ENCODE results near the gene PLCG2. TPM values are rescaled to one million over a fixed set of nuclear protein-coding genes. Genes with fewer than 3 reads are reported as not detected.

Gene PLCG2
- total and polyA plus RNA-seq, 12 donors, result 2.4 to 18.2 (median 6.2) TPM

DNA sequence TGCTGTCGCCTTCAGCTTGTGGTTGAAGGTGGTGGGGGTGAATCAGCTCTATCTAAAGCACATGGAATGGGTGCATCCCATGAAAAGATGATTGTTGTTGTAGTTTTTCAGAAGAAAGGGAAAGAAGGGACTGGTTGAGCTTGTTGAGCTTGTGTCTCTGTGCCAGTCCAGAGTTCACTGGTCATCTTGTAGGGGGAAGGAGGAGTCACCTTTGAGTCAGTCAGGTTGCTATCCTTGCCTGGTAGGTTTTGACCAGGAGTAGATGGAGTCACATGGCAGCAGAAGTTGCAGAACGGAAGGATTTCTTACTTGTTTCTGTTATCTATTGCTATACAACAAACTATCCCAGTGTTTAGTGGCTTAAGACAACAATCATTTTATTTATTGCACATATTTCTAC is 73.3 kb downstream of the PLCG2 start:
- Histone ChIP-seq H3K9me3 (peaks cover 0 to 8% (median 0%) of the 10 kb centered on the region in 11 donors), H3K4me3 (no peak overlapping the region), H3K27me3 (peaks cover 0 to 7% (median 0%) of the 10 kb centered on the region in 7 donors), H3K27ac (no peak overlapping the region), H3K36me3 (peaks cover 0 to 19% (median 0%) of the 10 kb centered on the region in 9 donors), H3K4me1 (no peaks in the 10 kb centered on the region)
- ATAC-seq, result no peak
- DNase-seq, result no peak
- intact Hi-C loops (cut with DNase I), result no loop called here
- 88 to 95% methylated on average over 2 of the region's 2 CpGs for WGBS, 2 donors
- TF ChIP-seq, protein P1, sequence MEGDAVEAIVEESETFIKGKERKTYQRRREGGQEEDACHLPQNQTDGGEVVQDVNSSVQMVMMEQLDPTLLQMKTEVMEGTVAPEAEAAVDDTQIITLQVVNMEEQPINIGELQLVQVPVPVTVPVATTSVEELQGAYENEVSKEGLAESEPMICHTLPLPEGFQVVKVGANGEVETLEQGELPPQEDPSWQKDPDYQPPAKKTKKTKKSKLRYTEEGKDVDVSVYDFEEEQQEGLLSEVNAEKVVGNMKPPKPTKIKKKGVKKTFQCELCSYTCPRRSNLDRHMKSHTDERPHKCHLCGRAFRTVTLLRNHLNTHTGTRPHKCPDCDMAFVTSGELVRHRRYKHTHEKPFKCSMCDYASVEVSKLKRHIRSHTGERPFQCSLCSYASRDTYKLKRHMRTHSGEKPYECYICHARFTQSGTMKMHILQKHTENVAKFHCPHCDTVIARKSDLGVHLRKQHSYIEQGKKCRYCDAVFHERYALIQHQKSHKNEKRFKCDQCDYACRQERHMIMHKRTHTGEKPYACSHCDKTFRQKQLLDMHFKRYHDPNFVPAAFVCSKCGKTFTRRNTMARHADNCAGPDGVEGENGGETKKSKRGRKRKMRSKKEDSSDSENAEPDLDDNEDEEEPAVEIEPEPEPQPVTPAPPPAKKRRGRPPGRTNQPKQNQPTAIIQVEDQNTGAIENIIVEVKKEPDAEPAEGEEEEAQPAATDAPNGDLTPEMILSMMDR (IDR thresholded peaks at IDR 0.05), result no peak

DNA sequence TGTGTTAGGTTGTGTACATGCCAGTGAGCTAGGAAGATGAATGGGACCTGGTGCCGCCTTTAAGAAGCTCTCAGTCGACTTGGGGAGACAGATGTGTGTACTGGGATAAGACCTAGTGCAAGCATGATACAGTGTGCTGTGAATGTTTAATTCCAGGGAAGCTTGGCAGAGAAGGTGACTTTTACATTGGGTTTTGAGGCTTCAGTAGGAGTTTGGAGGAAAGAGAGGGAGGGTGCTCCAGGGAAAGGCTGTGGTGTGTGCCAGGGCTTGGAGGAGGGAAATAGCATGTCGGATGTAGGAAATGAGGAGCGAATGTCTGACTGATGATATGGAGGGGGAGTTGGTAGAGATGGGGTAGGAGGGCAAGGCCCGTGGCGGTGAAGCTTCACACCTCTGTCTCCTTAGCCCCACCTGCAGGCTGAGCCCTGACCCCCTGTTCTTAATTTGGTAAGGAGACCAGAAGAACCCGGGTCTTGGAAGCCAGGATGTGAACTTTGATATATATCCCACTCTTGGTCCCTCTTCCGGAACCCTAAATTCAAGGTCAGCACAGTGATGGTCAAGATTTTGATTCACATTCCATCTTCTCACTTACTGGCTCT is 76.6 kb downstream of the PLCG2 start:
- H3K4me3 ChIP-seq, result no peak overlapping the region
- peaks cover 0 to 8% (median 0%) of the 10 kb centered on the region in 11 donors for H3K9me3 ChIP-seq
- H3K27me3 ChIP-seq, result peaks cover 0 to 7% (median 0%) of the 10 kb centered on the region in 7 donors
- H3K36me3 ChIP-seq, result peaks cover 0 to 20% (median 0%) of the 10 kb centered on the region in 9 donors
- no peak overlapping the region for H3K27ac ChIP-seq
- intact Hi-C loops (cut with DNase I), result no loop called here
- TF ChIP-seq, protein P1 (IDR thresholded peaks at IDR 0.05), result no peak
- ATAC-seq, result no peak
- peaks cover 0 to under 1% (median 0%) of the 10 kb centered on the region in 9 donors for H3K4me1 ChIP-seq
- 72 to 75% methylated on average over 8 of the region's 8 CpGs for WGBS, 2 donors
- no peak for DNase-seq

DNA sequence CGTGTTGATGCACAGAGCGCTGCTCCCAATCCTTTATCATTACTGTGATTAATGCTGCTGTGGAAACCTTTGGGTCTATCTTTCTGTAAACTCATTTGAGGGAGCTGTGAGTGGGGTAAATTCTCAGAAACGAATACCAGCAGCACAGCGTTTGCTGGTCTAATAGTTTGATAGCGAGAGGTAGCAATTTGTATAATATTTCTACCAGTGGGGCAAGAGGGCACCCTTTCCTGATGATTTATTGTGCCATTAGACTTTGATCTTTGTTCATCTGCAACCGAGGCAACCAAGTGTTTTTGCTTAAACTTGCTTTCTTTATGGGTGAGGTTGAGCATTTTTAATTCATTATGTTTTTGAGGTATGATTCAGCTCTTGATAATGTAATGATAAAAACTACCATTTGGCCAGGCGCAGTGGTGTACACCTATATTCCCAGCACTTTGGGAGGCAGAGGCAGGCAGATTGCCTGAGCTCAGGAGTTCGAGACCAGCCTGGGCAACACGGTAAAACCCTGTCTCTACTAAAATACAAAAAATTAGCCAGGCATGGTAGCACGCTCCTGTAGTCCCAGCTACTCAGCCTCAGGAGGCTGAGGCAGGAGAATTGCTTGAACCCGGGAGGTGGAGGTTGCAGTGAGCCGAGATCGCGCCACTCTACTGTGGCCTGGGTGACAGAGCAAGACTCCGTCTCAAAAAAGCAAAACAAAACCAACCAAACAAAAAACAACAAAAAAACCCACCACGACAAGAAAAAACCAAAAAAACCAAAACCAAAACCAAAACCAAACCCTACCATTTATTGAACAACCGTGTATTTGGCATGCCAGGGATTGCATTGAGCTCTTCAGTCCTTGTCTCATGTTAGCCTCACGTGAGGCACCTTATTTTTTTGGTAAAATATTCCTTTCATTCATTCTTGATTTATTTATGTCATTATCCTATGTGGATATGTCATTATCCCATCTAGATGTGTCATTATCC is 81.5 kb downstream of the PLCG2 start:
- intact Hi-C loops (cut with DNase I), result no loop called here
- ATAC-seq (no peak), DNase-seq (no peak)
- WGBS, 2 donors, result 92 to 93% methylated on average over 18 of the region's 18 CpGs
- Histone ChIP-seq H3K9me3 (peaks cover 0 to 8% (median 0%) of the 10 kb centered on the region in 11 donors), H3K27ac (peak overlapping the region in 5 of 10 donors; percentile 52 to 77 (median 62)), H3K4me1 (peaks cover 0 to 28% (median 8%) of the 10 kb centered on the region in 9 donors), H3K27me3 (peaks cover 0 to 14% (median 0%) of the 10 kb centered on the region in 7 donors), H3K36me3 (peaks cover 0 to 23% (median 0%) of the 10 kb centered on the region in 9 donors), H3K4me3 (no peak overlapping the region)
- TF ChIP-seq, protein P1 (IDR thresholded peaks at IDR 0.05), result no peak

DNA sequence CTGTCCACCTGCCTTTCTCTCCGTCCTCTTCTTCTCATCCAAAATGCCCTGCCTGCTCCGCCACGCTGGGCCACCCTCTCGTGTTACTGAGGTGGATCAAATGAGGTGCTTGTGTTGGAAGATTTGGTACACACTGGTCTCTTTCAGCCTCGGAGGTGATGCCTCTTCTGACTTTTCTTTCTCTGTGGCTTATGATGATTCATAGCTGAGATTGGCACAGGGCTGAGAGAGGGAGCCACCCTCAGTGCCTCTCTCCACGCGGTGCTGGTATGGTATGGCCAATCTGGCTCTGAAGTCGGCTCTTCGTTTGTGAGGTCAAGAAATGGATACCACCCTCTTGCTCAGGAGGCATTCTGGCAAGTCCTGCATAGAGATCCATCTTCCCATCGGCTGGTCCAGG is 82.4 kb downstream of the PLCG2 start:
- peaks cover 0 to 14% (median 0%) of the 10 kb centered on the region in 7 donors for H3K27me3 ChIP-seq
- intact Hi-C loops (cut with DNase I), result no loop called here
- ATAC-seq (peak in 4 of 8 donors; percentile 19 to 62 (median 58)), DNase-seq (no peak)
- WGBS, 2 donors, result 74 to 75% methylated on average over 10 of the region's 10 CpGs
- H3K4me3 ChIP-seq, result no peak overlapping the region
- TF ChIP-seq, protein P1 (IDR thresholded peaks at IDR 0.05), result no peak
- H3K9me3 ChIP-seq, result peaks cover 0 to 5% (median 0%) of the 10 kb centered on the region in 11 donors
- peaks cover 0 to 19% (median 0%) of the 10 kb centered on the region in 9 donors for H3K36me3 ChIP-seq
- peaks cover 0 to 34% (median 10%) of the 10 kb centered on the region in 9 donors for H3K4me1 ChIP-seq
- peak overlapping the region in 7 of 10 donors; percentile 9 to 77 (median 59) for H3K27ac ChIP-seq

Data from heart right ventricle (tissue), 16 donors.